Measurements from ENCODE around the gene S100Z.
"Not testable (repeated sequence)": the region's sequence is repeated elsewhere in the genome, so short reads cannot be mapped to it uniquely, and the experiment has no call there.

DNA sequence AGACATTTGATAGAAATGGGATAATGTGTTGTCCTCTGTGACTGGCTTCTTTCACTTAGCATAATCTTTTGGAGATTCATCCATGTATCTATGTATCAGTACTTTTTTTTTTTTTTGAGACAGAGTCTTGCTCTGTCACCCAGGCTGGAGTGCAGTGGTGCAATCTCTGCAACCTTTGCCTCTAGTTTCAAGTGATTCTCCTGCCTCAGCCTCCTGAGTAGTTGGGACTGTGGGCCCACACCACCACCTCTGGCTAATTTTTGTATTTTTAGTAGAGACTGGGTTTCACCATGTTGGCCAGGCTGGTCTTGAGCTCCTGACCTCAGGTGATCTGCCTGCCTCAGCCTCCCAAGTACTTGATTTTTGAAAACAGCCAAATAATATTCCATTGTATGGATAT, 23.4 kb upstream of the S100Z start:
- TF ChIP-seq EZH2phosphoT487 (IDR thresholded peaks at IDR 0.05; ENCODE audit: insufficient read depth, low read depth); EZH2 (IDR thresholded peaks at IDR 0.05; ENCODE audit: insufficient read depth, poor library complexity, severe bottlenecking): not testable (repeated sequence)
